ENCODE measurements around the gene CDK17. TPM values are rescaled to one million over a fixed set of nuclear protein-coding genes. Genes with fewer than 3 reads are reported as not detected.

CDK17 gene
- total and polyA plus RNA-seq, 2 donors (not counting 1 experiment from before 2014, with no cell fraction given), result 15.6 to 87.8 TPM

DNA sequence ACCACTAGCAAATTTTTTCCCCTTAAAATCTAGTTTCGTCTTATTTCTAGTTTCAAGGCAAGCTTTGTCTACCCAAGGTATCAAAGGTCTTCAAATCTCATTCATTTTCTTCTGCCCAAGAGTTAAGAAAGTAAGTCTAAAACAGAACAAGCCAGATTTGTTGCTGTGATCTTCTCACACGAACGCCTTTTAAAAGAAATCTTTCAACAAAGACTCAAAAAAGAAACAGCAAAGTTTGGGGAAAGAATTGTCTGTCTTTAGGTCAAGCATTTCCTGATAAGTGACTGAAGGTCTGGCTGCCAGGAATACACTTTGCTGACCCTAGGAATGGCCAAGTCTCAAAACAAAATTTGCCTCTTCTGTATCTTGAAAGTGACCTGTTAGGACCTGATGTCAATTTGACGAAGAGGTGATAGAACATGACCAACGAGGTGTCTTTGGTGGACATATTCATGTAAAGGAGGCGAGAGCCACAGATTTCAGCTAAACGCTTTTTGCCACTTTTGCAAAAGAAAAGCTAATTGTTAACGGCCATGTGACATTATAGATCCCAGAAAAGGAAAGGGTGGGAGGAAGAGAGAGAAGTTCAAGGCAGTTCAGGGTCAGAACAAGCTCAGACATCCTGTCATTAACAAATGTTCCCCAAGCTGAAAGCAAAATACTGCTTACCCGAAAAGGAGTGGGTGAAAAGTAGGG is 1.7 kb downstream of the CDK17 start:
- Mint-ChIP-seq H3K4me1 (peaks cover 44% of the 10 kb centered on the region), H3K27ac (peak overlapping the region; percentile 98), H3K4me3 (peak overlapping the region; percentile 95), H3K9me3 (ENCODE audit: insufficient read depth) (no peaks in the 10 kb centered on the region), H3K27me3 (no peaks in the 10 kb centered on the region)
- H3K9me3 ChIP-seq (ENCODE audit: control extremely low read depth in 1 of 3, control insufficient read depth in 2 of 3, insufficient read depth in 1 of 3, low read length in 2 of 3), result no peaks in the 10 kb centered on the region
- peaks cover 48% of the 10 kb centered on the region for H4K20me1 ChIP-seq (ENCODE audit: control insufficient read depth, insufficient read depth, low read length, poor library complexity, severe bottlenecking)
- H3K27ac ChIP-seq (ENCODE audit: low read length in 2 of 2), result peak overlapping the region; percentile 77 to 99
- no peaks in the 10 kb centered on the region for H3K27me3 ChIP-seq (replicated peaks in 1 of 4; ENCODE audit: control extremely low read depth in 1 of 4, control insufficient read depth in 3 of 4, insufficient read depth in 4 of 4, low read length in 3 of 4)
- no peaks in the 10 kb centered on the region for H3K36me3 ChIP-seq (replicated peaks in 1 of 2; ENCODE audit: control extremely low read depth in 1 of 2, control insufficient read depth in 1 of 2, extremely low read depth in 1 of 2, insufficient read depth in 2 of 2, low read length in 1 of 2)
- H3K79me2 ChIP-seq (ENCODE audit: control insufficient read depth, insufficient read depth, low read length), result peaks cover 58% of the 10 kb centered on the region
- H3K4me1 ChIP-seq (ENCODE audit: control insufficient read depth in 2 of 2, insufficient read depth in 2 of 2, low read length in 2 of 2), result peaks cover 18 to 28% of the 10 kb centered on the region in 2 donors
- ChIA-PET CTCF (interaction anchor here (0.9 to 4.7 kb wide), 16 partner anchors 9 to 337 kb away, joined by 3 to 37 read pairs (median 7); partner anchors contain the start of gene CFAP54), POLR2A (interaction anchor here (0.5 to 2.4 kb wide), 6 partner anchors 9 to 205 kb away, joined by 3 to 13 read pairs (median 4); no protein-coding TSS in a partner anchor)
- no peak for TF ChIP-seq EZH2 (IDR thresholded peaks at IDR 0.05; ENCODE audit: borderline replicate concordance, insufficient read depth, low read depth, low read length, poor library complexity, severe bottlenecking)
- TF ChIP-seq, protein P1, sequence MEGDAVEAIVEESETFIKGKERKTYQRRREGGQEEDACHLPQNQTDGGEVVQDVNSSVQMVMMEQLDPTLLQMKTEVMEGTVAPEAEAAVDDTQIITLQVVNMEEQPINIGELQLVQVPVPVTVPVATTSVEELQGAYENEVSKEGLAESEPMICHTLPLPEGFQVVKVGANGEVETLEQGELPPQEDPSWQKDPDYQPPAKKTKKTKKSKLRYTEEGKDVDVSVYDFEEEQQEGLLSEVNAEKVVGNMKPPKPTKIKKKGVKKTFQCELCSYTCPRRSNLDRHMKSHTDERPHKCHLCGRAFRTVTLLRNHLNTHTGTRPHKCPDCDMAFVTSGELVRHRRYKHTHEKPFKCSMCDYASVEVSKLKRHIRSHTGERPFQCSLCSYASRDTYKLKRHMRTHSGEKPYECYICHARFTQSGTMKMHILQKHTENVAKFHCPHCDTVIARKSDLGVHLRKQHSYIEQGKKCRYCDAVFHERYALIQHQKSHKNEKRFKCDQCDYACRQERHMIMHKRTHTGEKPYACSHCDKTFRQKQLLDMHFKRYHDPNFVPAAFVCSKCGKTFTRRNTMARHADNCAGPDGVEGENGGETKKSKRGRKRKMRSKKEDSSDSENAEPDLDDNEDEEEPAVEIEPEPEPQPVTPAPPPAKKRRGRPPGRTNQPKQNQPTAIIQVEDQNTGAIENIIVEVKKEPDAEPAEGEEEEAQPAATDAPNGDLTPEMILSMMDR (IDR thresholded peaks at IDR 0.05), result no peak
- peak overlapping the region; percentile 71 for H3K9ac ChIP-seq (ENCODE audit: low read length)
- intact Hi-C loops (cut with micrococcal nuclease), result loop anchor here (1.0 to 5.0 kb wide), 4 partner anchors 51 to 336 kb away; no protein-coding TSS in a partner anchor
- peak overlapping the region; percentile 58 to 92 (median 83) for H3K4me3 ChIP-seq (ENCODE audit: control extremely low read depth in 1 of 5, extremely low read depth in 1 of 5, insufficient read depth in 1 of 5, low read depth in 2 of 5, low read length in 4 of 5)
- DNase-seq (no peak), ATAC-seq (ENCODE audit: low read depth) (no peak)
- 14% methylated on average over 4 of the region's 9 CpGs for WGBS (ENCODE audit: insufficient coverage)
- H3K4me2 ChIP-seq (replicated peaks; ENCODE audit: low read depth, low read length, poor library complexity, severe bottlenecking), result peak overlapping the region; percentile 78
- peak overlapping the region; percentile 76 for H2AFZ ChIP-seq (ENCODE audit: insufficient read depth, low read depth, low read length, poor library complexity, severe bottlenecking)

All from B cell (primary cell).